ENCODE data around the gene LRRC59. TPM values are rescaled to one million over a fixed set of nuclear protein-coding genes. Genes with fewer than 3 reads are reported as not detected.

The LRRC59 gene
- total and polyA plus RNA-seq, 2 of the 13 experiments (the other 11 are each of a cell fraction or from before 2014, with no cell fraction given), result 87.3 to 222 TPM

GRCh38 chr17:50364715-50365114, 32.6 kb downstream of the LRRC59 start:
- POLR2A ChIA-PET, result interaction anchor here (2.0 kb wide), 1 partner anchor 32 kb away, joined by 12 read pairs; the partner anchor contains the start of gene LRRC59
- no peak overlapping the region for H3K4me3 ChIP-seq (replicated peaks in 1 of 3; ENCODE audit: insufficient read depth in 1 of 3, low read depth in 2 of 3, low read length in 3 of 3)
- 92% methylated on average over 9 of the region's 9 CpGs for WGBS (ENCODE audit: low lambda C conversion rate)
- H4K20me1 ChIP-seq (ENCODE audit: insufficient read depth, low read length), result no peaks in the 10 kb centered on the region
- intact Hi-C loops (cut with micrococcal nuclease; ENCODE audit: unreplicated experiment) (no loop called here), in situ Hi-C loops (cut with HindIII; ENCODE audit: extremely low pct_ligation_motif_present, low pct_unique_long_range_greater_than_20kb) (no loop called here)
- TF ChIP-seq AGO2 (optimal IDR thresholded peaks at IDR 0.05; ENCODE audit: low read depth, low read length), result peak; percentile 34
- TF ChIP-seq ZNF281 (CRISPR knock-in tag; IDR thresholded peaks at IDR 0.05; ENCODE audit: borderline replicate concordance), result no peak
- H3K79me2 ChIP-seq (ENCODE audit: insufficient read depth, low read length), result peaks cover 4% of the 10 kb centered on the region
- peaks cover 31% of the 10 kb centered on the region for H3K4me1 ChIP-seq (ENCODE audit: insufficient read depth, low read length)
- no peak for FAIRE-seq
- no peak overlapping the region for H3K9ac ChIP-seq (ENCODE audit: insufficient read depth, low read depth, low read length)
- H3K27me3 ChIP-seq (ENCODE audit: control insufficient read depth in 1 of 2, insufficient read depth in 2 of 2, low read length in 2 of 2), result no peaks in the 10 kb centered on the region
- H3K9me3 ChIP-seq (ENCODE audit: low read length), result no peaks in the 10 kb centered on the region
- no peak overlapping the region for H2AFZ ChIP-seq (ENCODE audit: low read length)
- CTCF ChIA-PET (ENCODE audit: low intra/inter-chr PET ratio, low total read pairs), result no interaction called here
- H3K27ac ChIP-seq (ENCODE audit: extremely low read length, insufficient read depth, low read length), result no peak overlapping the region
- H3K36me3 ChIP-seq (replicated peaks in 1 of 2; ENCODE audit: control insufficient read depth in 1 of 2, insufficient read depth in 2 of 2, low read length in 2 of 2), result peaks cover 25 to 46% of the 10 kb centered on the region in 2 experiments
- BruUV-seq (replicated peaks), result no TSS peak
- peak; percentile 1; the same call in 1 of the 3 replicates for ATAC-seq
- H3K4me2 ChIP-seq (ENCODE audit: low read depth, low read length), result no peak overlapping the region
- DNase-seq (ENCODE audit: low spot score), result no peak

GRCh38 chr17:50364061-50364458, 33.3 kb downstream of the LRRC59 start:
- no peak; the same call in 2 of the 3 replicates for ATAC-seq
- ChIA-PET CTCF (ENCODE audit: low intra/inter-chr PET ratio, low total read pairs) (no interaction called here), POLR2A (no interaction called here)
- Histone ChIP-seq H2AFZ (ENCODE audit: low read length) (no peak overlapping the region), H3K79me2 (ENCODE audit: insufficient read depth, low read length) (no peaks in the 10 kb centered on the region), H3K9me3 (ENCODE audit: low read length) (no peaks in the 10 kb centered on the region), H3K4me1 (ENCODE audit: insufficient read depth, low read length) (peaks cover 37% of the 10 kb centered on the region), H3K27ac (ENCODE audit: extremely low read length, insufficient read depth, low read length) (no peak overlapping the region), H3K27me3 (ENCODE audit: control insufficient read depth in 1 of 2, insufficient read depth in 2 of 2, low read length in 2 of 2) (no peaks in the 10 kb centered on the region), H3K4me3 (replicated peaks in 1 of 3; ENCODE audit: insufficient read depth in 1 of 3, low read depth in 2 of 3, low read length in 3 of 3) (no peak overlapping the region), H3K4me2 (ENCODE audit: low read depth, low read length) (no peak overlapping the region), H3K36me3 (replicated peaks in 1 of 2; ENCODE audit: control insufficient read depth in 1 of 2, insufficient read depth in 2 of 2, low read length in 2 of 2) (peaks cover 21 to 42% of the 10 kb centered on the region in 2 experiments), H3K9ac (ENCODE audit: insufficient read depth, low read depth, low read length) (no peak overlapping the region), H4K20me1 (ENCODE audit: insufficient read depth, low read length) (no peaks in the 10 kb centered on the region)
- TF ChIP-seq ZNF883 (CRISPR knock-in tag; IDR thresholded peaks at IDR 0.05; ENCODE audit: not compliant biosample characterization), result no peak
- TF ChIP-seq POLR2AphosphoS5 (IDR thresholded peaks at IDR 0.05; ENCODE audit: low read depth, low read length), result 0 out of 2 replicates have a peak, but pooled peaks have one; percentile 14
- TF ChIP-seq FOXC1 (CRISPR knock-in tag; IDR thresholded peaks at IDR 0.05; ENCODE audit: borderline replicate concordance), result no peak
- 0 out of 2 replicates have a peak, but pooled peaks have one; percentile 13 for TF ChIP-seq PAF1 (CRISPR knock-in tag; IDR thresholded peaks at IDR 0.05)
- peak; percentile 10 to 19; a peak in 2 of 4 replicates for TF ChIP-seq POLR2A (IDR thresholded peaks at IDR 0.05; ENCODE audit: insufficient read depth in 1 of 2, low read depth in 2 of 2, low read length in 2 of 2)
- no peak for TF ChIP-seq HHEX (CRISPR knock-in tag; IDR thresholded peaks at IDR 0.05)
- no peak for TF ChIP-seq ZNF234 (CRISPR knock-in tag; conservative IDR thresholded peaks at IDR 0.05)
- no peak for TF ChIP-seq ZIK1 (CRISPR knock-in tag; IDR thresholded peaks at IDR 0.05; ENCODE audit: borderline replicate concordance, low read depth)
- TF ChIP-seq ZBTB7A (CRISPR knock-in tag; IDR thresholded peaks at IDR 0.05), result 0 out of 2 replicates have a peak, but pooled peaks have one; percentile 17
- TF ChIP-seq POLR2G (IDR thresholded peaks at IDR 0.05; ENCODE audit: low read depth, low read length), result peak; percentile 9; the same call in 1 of the 2 replicates
- WGBS (ENCODE audit: low lambda C conversion rate), result 80% methylated on average over 2 of the region's 4 CpGs
- intact Hi-C loops (cut with micrococcal nuclease; ENCODE audit: unreplicated experiment) (no loop called here), in situ Hi-C loops (cut with HindIII; ENCODE audit: extremely low pct_ligation_motif_present, low pct_unique_long_range_greater_than_20kb) (no loop called here)
- no peak for DNase-seq (ENCODE audit: low spot score)
- FAIRE-seq, result no peak
- no TSS peak for BruUV-seq (replicated peaks)

Measured in HepG2 (cell line).